Endothelial cell of umbilical vein (primary cell): Measurements from ENCODE around the gene ZNF366.

Experiments used
- CTCF ChIP-seq, 2 donors: IDR thresholded peaks; 1 replicate in 1 of 2; 2 replicates in 1 of 2; pipeline ENCODE4 v1.5.1; 2011; ENCODE audit warnings: low read length in 2 of 2, mild to moderate bottlenecking in 2 of 2, moderate library complexity in 2 of 2, control low read depth in 1 of 2, inconsistent platforms in 1 of 2, low read depth in 1 of 2; ENCODE audit not compliant: insufficient read depth in 1 of 2; ENCODE audit errors: extremely low read depth in 1 of 2
- EZH2 ChIP-seq: IDR thresholded peaks from 2 replicates; pipeline ENCODE4 v1.6.1; 2012; ENCODE audit warnings: borderline replicate concordance, low read depth, mild to moderate bottlenecking, moderate library complexity, low read length, inconsistent platforms; ENCODE audit not compliant: severe bottlenecking
- FOS ChIP-seq: IDR thresholded peaks from 2 replicates; pipeline ENCODE4 v1.6.1; 2011; ENCODE audit warnings: mild to moderate bottlenecking, low read length, moderate library complexity, borderline replicate concordance; ENCODE audit not compliant: insufficient read depth
- MYC ChIP-seq: IDR thresholded peaks from one replicate; pipeline ENCODE4 v1.6.1; 2011; ENCODE audit warnings: mild to moderate bottlenecking, low read depth, low read length
- POLR2A ChIP-seq: IDR thresholded peaks from 2 replicates; pipeline ENCODE4 v1.6.1; 2012; ENCODE audit warnings: low read depth, mild to moderate bottlenecking, control low read depth, low read length
- POLR2AphosphoS5 ChIP-seq: IDR thresholded peaks from 2 replicates; pipeline ENCODE4 v1.6.1; 2012; ENCODE audit warnings: low read depth, mild to moderate bottlenecking, control low read depth, low read length, moderate library complexity; ENCODE audit not compliant: insufficient read depth

- TF ChIP-seq CTCF (IDR thresholded peaks at IDR 0.05; ENCODE audit: extremely low read depth in 1 of 2, insufficient read depth in 1 of 2, low read depth in 1 of 2, low read length in 2 of 2): no peak
- no peak for TF ChIP-seq FOS
- no peak for TF ChIP-seq POLR2AphosphoS5
- no peak for TF ChIP-seq EZH2
- TF ChIP-seq POLR2A: no peak
- TF ChIP-seq MYC: no peak
These were observed 5.7 kb downstream of the ZNF366 start for GRCh38 chr5:72501488-72501887.
